Transverse colon (tissue), 3 donors: Measurements from ENCODE around the gene TPM1.

Experiments
- POLR2A ChIP-seq: fragments of 450-650 bp; IDR thresholded peaks from one replicate; pipeline ENCODE4 v1.6.1; 2016; ENCODE audit warnings: antibody characterized with exemption, mild to moderate bottlenecking, moderate library complexity
- TF ChIP-seq, protein P1 (sequence below), 5 experiments: fragments of 200-600 bp in 3 of 5; fragments of 450-650 bp in 2 of 5; sonication (generic) in 3 of 5; IDR thresholded peaks; 1 replicate in 2 of 5; 2 replicates in 3 of 5; pipeline ENCODE4 v1.5.1; 2016 to 2017; ENCODE audit warnings: antibody characterized with exemption in 5 of 5, inconsistent platforms in 3 of 5, mild to moderate bottlenecking in 2 of 5, moderate library complexity in 1 of 5

DNA sequence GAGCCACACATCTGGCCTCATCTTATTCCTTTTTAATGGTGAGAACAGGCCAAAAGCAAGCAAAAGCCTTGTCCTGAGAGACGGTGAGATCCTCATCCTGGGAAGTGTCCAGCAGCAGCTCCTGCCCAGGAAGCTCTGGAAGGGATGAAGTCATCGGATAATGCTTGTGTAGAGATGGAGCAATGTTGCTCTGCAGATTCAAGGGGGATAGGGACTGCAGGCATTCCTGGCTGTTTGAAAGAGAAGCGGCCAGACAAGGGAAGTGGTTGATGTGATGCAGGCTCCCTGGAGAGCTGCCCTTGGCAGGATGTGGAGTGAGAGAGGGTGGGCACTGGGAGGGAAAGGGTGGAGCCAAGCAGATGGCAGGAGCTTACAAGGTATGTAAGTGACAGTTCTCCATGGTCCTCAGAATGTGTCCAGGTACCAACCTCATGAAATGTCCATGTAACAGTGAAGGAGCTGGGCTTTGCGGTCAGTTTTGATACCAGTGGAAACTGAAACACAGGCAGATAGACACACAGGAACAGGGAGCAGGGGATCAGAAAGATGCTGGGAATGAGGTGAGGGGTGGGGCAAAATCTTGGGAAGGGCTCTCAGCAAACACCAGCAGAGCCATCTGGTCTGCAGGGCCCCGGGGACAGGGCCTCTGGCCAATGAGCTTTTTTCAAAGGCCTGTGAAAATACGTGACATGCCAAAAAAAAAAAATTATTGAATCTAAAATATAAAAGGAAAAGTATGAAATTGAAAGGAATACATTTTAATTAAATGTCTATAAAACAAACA lies 46.9 kb downstream of the TPM1 start:
- TF ChIP-seq, protein P1, sequence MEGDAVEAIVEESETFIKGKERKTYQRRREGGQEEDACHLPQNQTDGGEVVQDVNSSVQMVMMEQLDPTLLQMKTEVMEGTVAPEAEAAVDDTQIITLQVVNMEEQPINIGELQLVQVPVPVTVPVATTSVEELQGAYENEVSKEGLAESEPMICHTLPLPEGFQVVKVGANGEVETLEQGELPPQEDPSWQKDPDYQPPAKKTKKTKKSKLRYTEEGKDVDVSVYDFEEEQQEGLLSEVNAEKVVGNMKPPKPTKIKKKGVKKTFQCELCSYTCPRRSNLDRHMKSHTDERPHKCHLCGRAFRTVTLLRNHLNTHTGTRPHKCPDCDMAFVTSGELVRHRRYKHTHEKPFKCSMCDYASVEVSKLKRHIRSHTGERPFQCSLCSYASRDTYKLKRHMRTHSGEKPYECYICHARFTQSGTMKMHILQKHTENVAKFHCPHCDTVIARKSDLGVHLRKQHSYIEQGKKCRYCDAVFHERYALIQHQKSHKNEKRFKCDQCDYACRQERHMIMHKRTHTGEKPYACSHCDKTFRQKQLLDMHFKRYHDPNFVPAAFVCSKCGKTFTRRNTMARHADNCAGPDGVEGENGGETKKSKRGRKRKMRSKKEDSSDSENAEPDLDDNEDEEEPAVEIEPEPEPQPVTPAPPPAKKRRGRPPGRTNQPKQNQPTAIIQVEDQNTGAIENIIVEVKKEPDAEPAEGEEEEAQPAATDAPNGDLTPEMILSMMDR (IDR thresholded peaks at IDR 0.05): no peak
- TF ChIP-seq POLR2A: no peak
